Activated T-cell treated with anti-CD3 and anti-CD28 coated beads, Interleukin-2, amount 50 U/mL, for 4 hours (primary cell): ENCODE measurements around the gene EDN3. TPM values are rescaled to one million over a fixed set of nuclear protein-coding genes. Genes with fewer than 3 reads are reported as not detected.
"Not testable (repeated sequence)": the region's sequence is repeated elsewhere in the genome, so short reads cannot be mapped to it uniquely, and the experiment has no call there.

Source experiments
- ATAC-seq, 2 donors: fragments of 200-7000 bp; cut with Tn5 transposase; one replicate each; pipeline ENCODE4 v1.10.0; 2021
- DNase-seq: peaks from one replicate; pipeline ENCODE4 v3.0.0-alpha.2; 2020
- H3K27me3 Mint-ChIP-seq: one replicate; pipeline ENCODE4 v1.8.0; 2021; ENCODE audit warnings: low read depth, mixed read lengths
- H3K36me3 Mint-ChIP-seq: one replicate; pipeline ENCODE4 v1.8.0; 2022; ENCODE audit warnings: mixed read lengths; ENCODE audit not compliant: insufficient read depth
- H3K4me1 Mint-ChIP-seq: one replicate; pipeline ENCODE4 v1.8.0; 2021; ENCODE audit warnings: low read depth, mixed read lengths
- H3K4me3 Mint-ChIP-seq: one replicate; pipeline ENCODE4 v1.8.0; 2021; ENCODE audit warnings: mild to moderate bottlenecking, moderate library complexity, mixed read lengths
- H3K9me3 Mint-ChIP-seq: one replicate; pipeline ENCODE4 v1.8.0; 2021; ENCODE audit warnings: mixed read lengths
- total RNA-seq, 3 donors: library from RNA; stranded (reverse); gene quantifications; one replicate each; pipeline ENCODE4 v1.2.1, GENCODE V29; 2021

Gene EDN3
- total RNA-seq, 3 donors from 2014 or later, result not detected

GRCh38 chr20:59336540-59336939, 36.1 kb downstream of the EDN3 start:
- Mint-ChIP-seq H3K4me1 (no peaks in the 10 kb centered on the region), H3K27me3 (peaks cover 5% of the 10 kb centered on the region), H3K9me3 (no peaks in the 10 kb centered on the region), H3K4me3 (no peak overlapping the region), H3K36me3 (no peaks in the 10 kb centered on the region)
- ATAC-seq (no peak), DNase-seq (no peak)

- H3K9me3 Mint-ChIP-seq, H3K27me3 Mint-ChIP-seq, H3K4me3 Mint-ChIP-seq, H3K36me3 Mint-ChIP-seq, DNase-seq, H3K4me1 Mint-ChIP-seq, ATAC-seq: not testable (repeated sequence)
Observed at GRCh38 chr20:59338444-59338843, 38.0 kb downstream of the EDN3 start.

- Mint-ChIP-seq H3K4me3 (no peak overlapping the region), H3K4me1 (no peaks in the 10 kb centered on the region), H3K9me3 (peaks cover 4% of the 10 kb centered on the region)
Observed at GRCh38 chr20:59340201-59340885, 39.9 kb downstream of the EDN3 start.

GRCh38 chr20:59341285-59342022, 41.0 kb downstream of the EDN3 start:
- ATAC-seq, H3K9me3 Mint-ChIP-seq, H3K4me3 Mint-ChIP-seq, DNase-seq, H3K27me3 Mint-ChIP-seq, H3K36me3 Mint-ChIP-seq, H3K4me1 Mint-ChIP-seq: not testable (repeated sequence)

More at GRCh38 chr20:59340201-59340885, 39.9 kb downstream of the EDN3 start:
- DNase-seq (no peak), ATAC-seq (no peak)
- Mint-ChIP-seq H3K27me3 (no peaks in the 10 kb centered on the region), H3K36me3 (no peaks in the 10 kb centered on the region)

GRCh38 chr20:59342023-59342957, 41.9 kb downstream of the EDN3 start:
- no peak for DNase-seq
- no peaks in the 10 kb centered on the region for H3K4me1 Mint-ChIP-seq
- H3K27me3 Mint-ChIP-seq, result no peaks in the 10 kb centered on the region
- ATAC-seq, result no peak
- peaks cover 4% of the 10 kb centered on the region for H3K9me3 Mint-ChIP-seq
- no peak overlapping the region for H3K4me3 Mint-ChIP-seq
- H3K36me3 Mint-ChIP-seq, result no peaks in the 10 kb centered on the region

- Mint-ChIP-seq H3K27me3 (no peaks in the 10 kb centered on the region), H3K4me3 (no peak overlapping the region), H3K9me3 (peaks cover 4% of the 10 kb centered on the region), H3K36me3 (no peaks in the 10 kb centered on the region), H3K4me1 (no peaks in the 10 kb centered on the region)
- no peak for ATAC-seq
- DNase-seq, result no peak
Observed at GRCh38 chr20:59346061-59346460, 45.6 kb downstream of the EDN3 start.

- ATAC-seq (no peak), DNase-seq (no peak)
- no peaks in the 10 kb centered on the region for H3K9me3 Mint-ChIP-seq
- peaks cover 10% of the 10 kb centered on the region for H3K4me1 Mint-ChIP-seq
- H3K36me3 Mint-ChIP-seq, result no peaks in the 10 kb centered on the region
- H3K27me3 Mint-ChIP-seq, result no peaks in the 10 kb centered on the region
- no peak overlapping the region for H3K4me3 Mint-ChIP-seq
Observed at GRCh38 chr20:59349277-59349676, 48.9 kb downstream of the EDN3 start.

GRCh38 chr20:59350330-59351156, 50.1 kb downstream of the EDN3 start:
- Mint-ChIP-seq H3K9me3 (no peaks in the 10 kb centered on the region), H3K4me1 (peaks cover 10% of the 10 kb centered on the region), H3K27me3 (no peaks in the 10 kb centered on the region), H3K36me3 (no peaks in the 10 kb centered on the region), H3K4me3 (no peak overlapping the region)
- ATAC-seq (no peak), DNase-seq (no peak)

GRCh38 chr20:59351157-59352040, 51.0 kb downstream of the EDN3 start:
- H3K36me3 Mint-ChIP-seq, result no peaks in the 10 kb centered on the region
- no peaks in the 10 kb centered on the region for H3K9me3 Mint-ChIP-seq
- DNase-seq (no peak), ATAC-seq (no peak)
- H3K27me3 Mint-ChIP-seq, result no peaks in the 10 kb centered on the region
- H3K4me3 Mint-ChIP-seq, result no peak overlapping the region
- H3K4me1 Mint-ChIP-seq, result peaks cover 10% of the 10 kb centered on the region

- Mint-ChIP-seq H3K4me1 (peaks cover 10% of the 10 kb centered on the region), H3K27me3 (no peaks in the 10 kb centered on the region), H3K4me3 (no peak overlapping the region), H3K36me3 (no peaks in the 10 kb centered on the region), H3K9me3 (no peaks in the 10 kb centered on the region)
- ATAC-seq (no peak), DNase-seq (no peak)
Observed at GRCh38 chr20:59352541-59352940, 52.1 kb downstream of the EDN3 start.

GRCh38 chr20:59352990-59353389, 52.6 kb downstream of the EDN3 start:
- ATAC-seq (no peak), DNase-seq (no peak)
- H3K4me1 Mint-ChIP-seq, result peaks cover 10% of the 10 kb centered on the region
- no peaks in the 10 kb centered on the region for H3K9me3 Mint-ChIP-seq
- no peaks in the 10 kb centered on the region for H3K27me3 Mint-ChIP-seq
- no peaks in the 10 kb centered on the region for H3K36me3 Mint-ChIP-seq
- no peak overlapping the region for H3K4me3 Mint-ChIP-seq

- ATAC-seq (no peak), DNase-seq (no peak)
- Mint-ChIP-seq H3K27me3 (no peaks in the 10 kb centered on the region), H3K4me1 (peaks cover 10% of the 10 kb centered on the region), H3K4me3 (no peak overlapping the region), H3K36me3 (no peaks in the 10 kb centered on the region), H3K9me3 (no peaks in the 10 kb centered on the region)
Observed at GRCh38 chr20:59354460-59354859, 54.0 kb downstream of the EDN3 start.

GRCh38 chr20:59355242-59355641, 54.8 kb downstream of the EDN3 start:
- Mint-ChIP-seq H3K4me1 (peaks cover 10% of the 10 kb centered on the region), H3K36me3 (no peaks in the 10 kb centered on the region), H3K27me3 (no peaks in the 10 kb centered on the region), H3K9me3 (no peaks in the 10 kb centered on the region), H3K4me3 (no peak overlapping the region)
- DNase-seq (no peak), ATAC-seq (no peak)
